Erythroblast (primary cell): ENCODE data around the gene VAMP2.

ENCODE experiments used
- DNase-seq, 2 experiments: peaks; one replicate each; lab custom pipeline; 2025; lab: John Stamatoyannopoulos, UW
- GATA1 ChIP-seq: IDR thresholded peaks from 2 replicates; pipeline ENCODE4 v1.6.1; 2011; ENCODE audit warnings: low read depth, mild to moderate bottlenecking, control low read depth, low read length, moderate library complexity
- POLR2A ChIP-seq: IDR thresholded peaks from 2 replicates; pipeline ENCODE4 v1.6.1; 2011; ENCODE audit warnings: mild to moderate bottlenecking, low read length

VAMP2 gene

DNA sequence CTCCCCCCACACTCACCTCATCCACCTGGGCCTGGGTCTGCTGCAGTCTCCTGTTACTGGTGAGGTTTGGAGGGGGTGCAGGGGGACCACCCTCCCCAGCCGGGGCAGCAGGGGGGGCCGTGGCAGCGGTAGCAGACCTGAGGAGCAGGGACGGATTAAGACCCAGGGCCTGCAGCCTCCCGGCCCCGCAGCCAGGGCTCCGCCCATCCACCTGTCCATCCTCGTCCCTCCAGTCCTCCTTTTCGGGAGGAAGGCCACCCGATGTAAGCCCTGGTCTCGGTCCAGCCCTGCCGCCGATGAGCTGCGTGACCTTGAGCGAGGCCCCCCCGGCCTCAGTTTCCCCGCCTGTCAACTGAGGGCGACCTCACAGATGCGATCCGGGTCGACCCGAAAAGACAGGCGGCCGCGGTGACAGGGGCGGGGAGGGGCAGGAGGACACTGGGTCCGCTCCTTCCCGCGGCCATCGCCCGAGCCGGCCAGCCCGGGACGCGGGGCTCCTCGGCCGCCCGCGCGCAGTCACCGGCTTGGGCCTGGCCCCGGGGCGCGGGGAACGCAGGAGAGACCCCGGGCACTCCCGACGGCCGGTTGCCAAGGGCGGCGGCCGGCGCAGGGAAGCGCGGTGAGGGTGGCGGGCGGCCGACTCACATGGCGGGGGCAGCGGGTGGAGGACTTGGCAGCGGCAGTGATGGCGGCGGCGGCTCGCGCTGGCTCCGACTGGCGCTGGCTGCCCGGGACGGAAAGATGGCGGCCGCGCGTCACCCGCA, at the start of gene VAMP2:
Gene VAMP2 (minus strand): TSS at position 716 of the 764 bp plus-strand sequence. CDS start 69 bp downstream, at position 647.
- TF ChIP-seq POLR2A (peak; percentile 58), GATA1 (no peak)
- DNase-seq: peak; percentile 88 to 95

DNA sequence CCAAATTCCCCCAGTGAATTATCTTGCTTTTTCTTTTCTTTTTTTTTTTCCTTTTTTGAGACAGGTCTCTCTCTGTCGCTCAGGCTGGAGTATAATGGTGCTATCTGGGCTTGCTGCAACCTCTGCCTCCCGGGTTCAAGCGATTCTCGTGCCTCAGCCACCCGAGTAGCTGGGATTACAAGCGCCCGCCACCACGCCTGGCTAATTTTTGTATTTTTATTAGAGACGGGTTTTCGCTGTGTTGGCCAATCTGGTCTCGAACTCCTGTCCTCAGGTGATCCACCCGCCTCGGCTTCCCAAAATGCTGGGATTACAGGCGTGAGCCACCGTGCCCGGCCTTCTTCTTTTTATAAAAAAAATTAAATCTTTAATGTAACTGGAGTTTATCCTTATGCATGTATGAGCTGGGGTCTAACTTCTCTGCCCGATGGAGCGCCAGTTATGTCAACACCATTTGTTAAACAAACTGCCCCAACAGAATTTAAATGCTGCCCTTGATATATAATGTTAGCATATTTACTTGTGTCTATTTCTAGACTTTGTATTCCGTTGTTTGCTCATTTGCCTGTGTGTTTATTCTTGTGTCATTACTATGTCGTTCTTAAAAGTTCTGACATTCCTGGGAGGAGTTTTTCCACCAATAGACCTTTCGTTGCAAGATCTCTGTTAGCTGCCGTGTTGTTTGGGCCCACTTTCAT, 48.2 kb upstream of the VAMP2 start:
- TF ChIP-seq GATA1: no peak
- no peak for TF ChIP-seq POLR2A
- no peak for DNase-seq

GRCh38 chr17:8209907-8210760, 47.4 kb upstream of the VAMP2 start, which contains the start of gene AURKB:
Gene AURKB (minus strand): TSS chr17:8210575. CDS start chr17:8210224, 351 bp downstream.
- DNase-seq: peak; percentile 95 to 97
- no peak for TF ChIP-seq GATA1
- TF ChIP-seq POLR2A: peak; percentile 95

DNA sequence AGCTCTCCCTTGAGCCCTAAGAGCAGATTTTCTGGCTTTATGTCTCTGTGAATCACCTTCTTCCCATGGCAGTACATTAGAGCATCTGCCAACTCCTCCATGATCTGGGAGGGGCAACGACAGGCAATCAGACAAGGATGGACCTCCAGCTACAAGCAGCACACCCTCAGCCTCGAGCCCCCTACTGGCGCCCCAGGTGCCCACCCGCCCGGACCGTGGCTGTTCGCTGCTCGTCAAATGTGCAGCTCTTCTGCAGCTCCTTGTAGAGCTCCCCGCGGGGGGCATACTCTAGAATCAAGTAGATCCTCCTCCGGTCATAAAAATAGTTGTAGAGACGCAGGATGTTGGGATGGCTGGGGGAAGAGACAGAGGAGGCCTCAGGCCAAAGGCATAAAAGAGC, 43.8 kb upstream of the VAMP2 start:
- TF ChIP-seq GATA1 (no peak), POLR2A (no peak)
- no peak for DNase-seq

GRCh38 chr17:8204761-8205555, 42.2 kb upstream of the VAMP2 start:
- DNase-seq: no peak
- TF ChIP-seq GATA1: no peak
- peak; percentile 38 for TF ChIP-seq POLR2A

GRCh38 chr17:8192070-8192815, 29.5 kb upstream of the VAMP2 start:
- TF ChIP-seq GATA1 (no peak), POLR2A (peak; percentile 82)
- DNase-seq: peak; percentile 82 to 86

DNA sequence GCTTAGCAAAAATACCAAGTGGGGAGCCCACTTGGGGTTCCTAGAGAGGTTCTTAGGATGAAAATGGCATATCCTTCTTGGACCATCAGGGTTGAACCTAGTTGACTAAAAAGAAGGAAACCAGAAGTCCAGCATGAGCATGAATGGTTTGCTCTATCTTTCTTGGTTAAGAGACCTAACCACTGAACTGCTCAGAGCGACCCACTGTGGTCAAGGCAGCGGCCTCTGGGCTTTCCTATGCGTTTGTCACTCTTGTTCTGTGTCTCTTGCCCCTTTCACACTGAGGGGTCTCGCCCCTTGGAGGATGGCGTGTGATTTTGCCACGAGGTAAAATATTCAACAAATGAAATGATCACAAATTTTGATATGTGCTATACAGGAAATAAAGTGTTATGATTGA, 27.8 kb upstream of the VAMP2 start:
- DNase-seq: no peak
- TF ChIP-seq POLR2A: no peak
- TF ChIP-seq GATA1: no peak

- TF ChIP-seq GATA1 (no peak), POLR2A (peak; percentile 76)
These were observed 27.1 kb upstream of the VAMP2 start, which contains the start of gene BORCS6 for GRCh38 chr17:8189711-8190477. Gene BORCS6 (minus strand): TSS chr17:8190180. CDS start chr17:8190140, 40 bp downstream.

DNA sequence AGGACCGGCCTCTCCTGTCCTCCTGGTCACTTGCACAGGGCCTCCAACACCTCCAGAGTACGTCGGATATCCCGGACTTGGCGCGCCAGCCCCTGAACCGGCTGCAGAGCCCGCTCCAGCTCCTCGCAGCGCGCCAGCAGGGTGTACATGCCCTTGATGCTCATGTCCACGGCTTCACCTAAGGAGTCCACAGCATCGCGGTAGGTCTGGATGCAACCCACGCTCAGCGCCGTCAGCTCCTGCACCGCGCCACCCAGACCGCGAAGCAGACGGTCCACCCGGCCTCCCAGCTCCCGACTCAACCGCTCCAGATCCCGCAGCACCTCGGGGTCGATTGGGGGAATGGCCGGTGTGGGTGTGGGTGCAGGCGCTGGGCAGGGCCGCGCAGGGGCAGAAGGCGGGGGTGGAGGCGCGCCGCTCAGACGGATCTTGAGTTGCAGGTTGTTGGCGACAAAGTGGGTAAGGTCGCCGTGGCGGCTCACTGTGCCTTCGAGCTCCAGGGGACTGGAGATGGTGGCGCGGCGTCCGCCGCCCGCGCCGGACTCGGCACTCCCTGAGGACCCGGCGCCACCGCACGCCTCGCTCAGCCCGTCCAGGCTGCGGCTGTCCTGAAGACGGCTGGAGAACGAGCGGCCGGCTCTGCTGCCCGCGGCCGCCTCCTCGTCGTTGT, 26.4 kb upstream of the VAMP2 start:
- peak; percentile 63 to 74 for DNase-seq
- TF ChIP-seq GATA1: no peak
- TF ChIP-seq POLR2A: no peak

More at GRCh38 chr17:8189711-8190477, 27.1 kb upstream of the VAMP2 start, which contains the start of gene BORCS6:
- DNase-seq: peak; percentile 98 to 99

GRCh38 chr17:8188263-8188839, 25.6 kb upstream of the VAMP2 start:
- no peak for DNase-seq
- TF ChIP-seq POLR2A (no peak), GATA1 (no peak)
